NCI-H146 treated with DMSO at 0.1 percent for 48 hours (cell line): ENCODE data around the gene ASNSD1.

Experiments
- DNase-seq: peaks from one replicate; lab custom pipeline; 2025; ENCODE audit not compliant: unreplicated experiment; lab: John Stamatoyannopoulos, UW

Gene ASNSD1

GRCh38 chr2:189661148-189661956 lies at the start of gene ASNSD1:
ASNSD1 (plus strand) TSS chr2:189661459; CDS start chr2:189666133, 4,674 bp downstream.
- DNase-seq: peak; percentile 95

- no peak for DNase-seq
These were observed 48.1 kb upstream of the ASNSD1 start for GRCh38 chr2:189613077-189613636.

DNA sequence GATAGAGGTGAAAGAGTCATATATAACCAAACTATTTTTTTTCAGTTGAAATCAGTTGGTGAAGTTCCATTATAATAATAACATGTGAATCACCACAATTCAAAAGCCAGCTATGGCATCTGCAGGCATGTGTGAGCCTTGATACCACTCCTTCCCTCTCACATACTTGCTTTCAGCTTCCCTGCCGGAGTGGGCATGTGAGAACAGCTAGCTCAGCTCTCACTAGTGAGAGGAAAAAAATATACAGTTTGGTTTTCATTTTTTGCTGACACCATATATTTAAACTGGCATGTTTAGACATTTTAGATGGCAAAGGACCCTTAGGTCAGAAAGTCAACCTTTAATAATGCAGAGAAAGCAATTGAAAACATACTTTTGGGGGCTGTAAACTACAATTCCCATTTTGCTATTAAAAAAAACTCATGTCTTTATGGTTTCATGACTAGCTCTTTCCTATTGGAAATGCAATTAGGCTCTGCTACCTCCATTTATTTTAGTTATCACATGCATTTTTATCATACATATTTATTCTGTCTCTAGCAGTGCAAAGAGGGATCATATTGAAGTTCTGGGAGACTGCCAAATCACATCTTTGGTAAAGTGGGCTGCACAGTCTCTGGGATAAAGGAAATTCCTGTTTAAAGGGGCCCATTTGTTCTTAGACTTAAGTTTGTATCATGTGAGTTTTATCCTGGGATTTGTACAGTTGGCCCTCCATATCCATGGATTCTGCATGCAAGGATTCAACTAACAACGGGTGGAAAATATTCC lies 47.4 kb upstream of the ASNSD1 start:
- DNase-seq: no peak

DNA sequence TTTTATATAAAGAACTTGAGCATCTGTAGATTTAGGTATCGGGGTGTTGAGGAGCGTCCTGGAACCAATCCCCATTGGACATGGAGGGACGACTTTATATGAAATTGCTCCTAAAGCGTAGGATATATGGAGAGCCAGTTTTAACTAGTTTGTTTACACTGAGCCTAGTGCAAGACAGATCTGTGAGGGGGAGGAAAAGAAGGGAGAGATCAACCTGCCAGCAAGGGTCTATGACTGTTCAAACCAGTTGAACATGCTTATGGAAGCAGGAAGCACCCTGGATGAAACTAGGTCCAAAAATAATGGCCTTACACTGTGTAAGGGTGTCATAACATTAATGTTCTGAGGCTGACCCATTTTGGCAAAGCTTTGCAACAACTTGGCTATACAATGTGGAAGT lies 46.7 kb upstream of the ASNSD1 start:
- no peak for DNase-seq

- DNase-seq: no peak
These were observed 43.1 kb upstream of the ASNSD1 start for GRCh38 chr2:189618197-189618596.

- DNase-seq: no peak
These were observed 39.5 kb upstream of the ASNSD1 start for GRCh38 chr2:189621781-189622180.

DNA sequence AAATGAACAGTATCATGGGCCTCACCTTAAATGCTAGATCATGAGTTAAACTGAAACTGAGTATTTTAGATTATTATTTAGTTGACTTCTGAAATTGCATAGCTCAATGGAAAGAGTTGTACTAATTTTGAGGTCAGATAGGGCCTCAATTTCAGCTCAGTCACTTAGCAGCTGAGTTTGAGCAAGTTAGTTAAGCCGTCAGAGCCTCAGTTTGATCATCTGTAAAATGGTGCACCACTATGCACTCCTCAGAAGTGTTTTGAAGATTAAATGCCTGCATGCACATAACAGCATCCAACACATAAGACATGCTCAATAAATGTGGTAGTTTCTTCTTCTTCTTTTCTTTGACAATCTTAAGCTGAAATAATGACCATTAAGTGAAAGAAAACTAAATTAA lies 38.2 kb upstream of the ASNSD1 start:
- no peak for DNase-seq

DNA sequence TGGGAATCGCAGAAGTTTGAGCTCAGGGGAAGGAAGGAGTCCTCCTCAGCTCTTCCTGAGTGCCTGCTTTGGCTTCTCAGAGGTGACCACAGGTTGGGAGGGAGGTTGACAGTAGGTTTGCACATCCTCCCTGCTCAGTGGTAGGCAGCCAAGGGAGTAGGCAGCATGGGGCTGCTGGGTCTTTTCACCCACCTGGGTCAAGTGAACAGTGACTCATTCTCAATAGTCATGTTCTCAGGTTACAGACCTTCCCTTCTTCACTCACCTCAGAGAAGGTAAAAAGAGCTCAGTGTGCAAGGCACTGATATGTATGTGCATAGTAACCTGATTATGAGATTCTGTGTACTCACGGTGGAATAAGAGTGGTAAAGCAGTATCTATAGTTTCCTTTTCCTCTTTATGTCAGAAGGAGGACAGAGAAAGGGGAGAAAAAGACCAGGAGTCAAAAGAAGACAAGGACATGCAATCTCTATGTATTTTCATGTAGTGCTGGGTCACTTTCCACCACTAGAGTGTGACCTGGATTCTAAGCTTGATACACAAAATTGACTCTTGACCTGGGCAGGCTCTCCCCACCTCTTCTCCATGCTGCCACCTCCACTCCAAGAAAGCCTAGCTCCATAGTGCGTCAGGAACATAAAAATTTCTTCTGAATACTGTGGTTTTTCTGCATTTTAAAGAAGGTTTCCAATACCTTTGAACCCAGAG lies 36.5 kb upstream of the ASNSD1 start:
- peak; percentile 13 for DNase-seq

DNA sequence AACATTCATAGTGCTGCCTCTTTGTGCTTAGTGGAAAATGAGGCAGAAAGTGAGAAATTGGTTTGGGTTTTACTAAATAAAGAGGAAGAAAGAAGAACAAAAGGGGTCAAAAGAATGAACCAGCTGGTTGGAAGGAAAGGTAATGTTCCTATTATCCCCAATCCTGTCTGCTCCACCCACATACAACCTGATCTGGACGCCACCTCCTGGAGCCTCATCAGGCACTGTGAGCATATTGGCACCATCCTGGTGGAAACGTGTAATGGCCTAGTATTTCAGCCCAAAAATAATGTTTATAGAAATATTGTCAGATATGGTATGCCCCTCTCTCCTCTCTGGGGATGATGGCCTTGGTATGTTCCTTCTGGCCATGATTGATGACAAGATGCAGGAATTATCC lies 35.6 kb upstream of the ASNSD1 start:
- no peak for DNase-seq

GRCh38 chr2:189627789-189628188 lies 33.5 kb upstream of the ASNSD1 start:
- no peak for DNase-seq

DNA sequence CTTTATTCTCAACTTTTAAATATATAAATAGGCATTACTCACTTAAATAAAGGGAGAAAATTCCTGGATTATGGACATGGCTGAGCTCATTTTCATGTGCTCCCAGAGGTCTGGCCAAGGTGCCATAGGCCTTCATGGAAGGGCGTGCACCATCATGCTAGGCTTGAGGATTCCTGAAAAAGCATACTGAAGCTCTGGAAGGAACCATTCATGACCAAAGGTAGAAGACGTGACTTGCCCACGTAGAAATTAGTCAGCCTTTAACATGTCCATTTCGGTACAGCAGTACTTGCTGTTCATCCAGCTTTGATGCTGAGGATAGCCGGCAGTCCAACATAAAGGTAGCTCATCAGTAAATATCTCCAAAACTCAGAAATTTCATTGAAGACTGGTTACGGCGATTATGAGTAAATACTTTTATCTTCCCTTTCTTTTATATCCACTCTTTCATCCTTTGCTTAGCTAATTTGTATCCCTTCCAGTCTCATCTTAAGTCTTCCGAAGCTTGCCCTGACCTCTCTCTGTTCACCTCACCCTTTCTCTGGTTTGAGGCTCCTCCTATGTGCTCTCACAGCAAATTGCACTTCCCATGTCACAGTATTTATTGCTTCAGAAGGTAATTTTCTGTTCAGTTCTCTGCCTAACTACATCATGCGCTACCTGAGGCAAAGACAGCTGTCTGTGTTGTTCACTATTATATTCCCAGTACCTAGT lies 32.3 kb upstream of the ASNSD1 start:
- no peak for DNase-seq

GRCh38 chr2:189629531-189630453 lies 31.5 kb upstream of the ASNSD1 start:
- DNase-seq: no peak

DNA sequence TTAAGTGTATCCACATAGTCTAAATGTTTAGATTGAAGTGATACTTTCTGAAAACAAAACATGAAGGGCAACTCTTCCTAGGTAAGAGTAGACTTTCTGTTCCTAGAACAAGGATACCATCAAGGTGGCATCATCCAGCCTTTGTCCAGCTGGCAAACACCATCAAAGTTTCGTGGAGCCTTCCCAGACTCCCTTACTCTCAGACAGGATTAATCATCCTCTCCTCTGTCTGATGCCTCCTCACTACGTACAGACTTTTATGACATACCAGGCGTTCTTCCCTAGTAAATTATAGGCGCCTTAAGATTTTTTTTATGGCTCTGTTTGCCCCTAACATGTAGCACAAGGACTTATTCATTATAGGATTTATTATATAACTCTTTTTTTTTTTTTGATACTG lies 29.4 kb upstream of the ASNSD1 start:
- DNase-seq: no peak

GRCh38 chr2:189633392-189633811 lies 27.9 kb upstream of the ASNSD1 start:
- DNase-seq: no peak

DNA sequence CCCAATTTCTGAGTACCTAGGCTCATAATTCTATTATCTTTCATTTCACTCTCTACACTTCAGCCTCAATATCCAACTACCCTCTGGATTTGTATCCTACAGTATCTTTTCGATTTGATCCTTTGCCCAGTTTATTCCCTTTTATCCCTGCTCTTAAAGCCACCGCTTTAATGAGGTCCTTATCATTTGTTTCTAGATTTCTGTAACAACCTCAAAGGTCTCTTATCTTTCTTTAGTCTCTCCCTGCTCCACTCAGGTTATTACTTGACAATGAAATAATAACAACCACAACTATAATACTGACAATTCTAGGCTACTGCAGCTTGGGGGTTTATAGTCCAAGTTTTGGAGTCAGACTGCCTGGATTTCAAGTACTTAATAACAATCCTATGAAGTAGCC lies 25.9 kb upstream of the ASNSD1 start:
- no peak for DNase-seq

DNA sequence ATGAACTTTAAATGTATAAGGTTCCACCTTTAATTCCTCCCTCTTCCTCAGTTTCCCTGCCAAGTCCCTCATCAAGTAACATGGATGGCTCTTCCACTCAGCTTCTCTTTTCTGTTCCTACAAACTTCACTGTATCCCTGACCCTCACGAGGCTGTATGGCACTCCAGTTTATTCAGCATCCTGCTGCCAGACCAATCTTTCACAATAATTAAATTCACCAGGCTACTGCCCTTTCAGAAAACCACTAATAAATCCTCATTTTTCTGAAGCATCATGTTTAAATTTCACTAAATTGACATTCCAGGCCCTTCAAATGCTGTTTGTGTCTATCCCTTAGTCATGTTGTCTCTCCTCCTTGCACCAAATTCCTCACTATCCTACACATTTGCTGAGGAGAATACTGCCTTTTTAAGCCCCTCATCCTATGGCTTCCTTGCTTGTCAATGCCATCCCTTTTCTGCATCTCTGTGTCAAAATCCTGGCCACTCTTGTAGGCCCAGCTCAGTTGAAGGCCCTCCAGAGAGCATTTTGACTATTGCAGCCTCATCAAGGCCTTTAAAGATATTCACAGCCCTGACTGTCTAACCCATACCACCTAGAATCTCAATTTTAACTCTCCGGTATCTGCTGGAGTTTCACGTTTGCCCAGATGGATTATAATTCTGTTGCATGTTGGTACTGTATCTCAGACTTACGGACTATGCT lies 22.8 kb upstream of the ASNSD1 start:
- no peak for DNase-seq

- no peak for DNase-seq
These were observed 22.2 kb upstream of the ASNSD1 start for GRCh38 chr2:189639007-189639609.

DNA sequence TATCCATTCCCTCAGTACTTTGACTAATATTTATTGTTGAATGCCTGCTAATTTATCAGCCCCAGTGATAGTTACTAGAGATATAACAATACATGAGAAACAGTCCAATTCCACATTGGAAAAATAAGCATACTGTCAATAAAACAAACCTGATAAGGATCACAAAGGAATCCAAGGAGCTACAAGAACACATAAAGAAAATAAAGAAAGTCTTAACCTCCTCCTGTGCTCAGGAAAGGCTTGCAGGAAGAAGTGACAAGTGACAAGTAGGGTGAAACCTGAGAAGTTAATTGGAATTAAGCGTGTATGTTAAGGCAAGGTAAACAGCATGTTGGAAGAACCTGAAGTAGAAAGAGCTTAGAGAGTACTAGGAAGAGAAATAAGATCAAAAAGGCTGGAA lies 20.3 kb upstream of the ASNSD1 start:
- DNase-seq: no peak

GRCh38 chr2:189641590-189641989 lies 19.7 kb upstream of the ASNSD1 start:
- no peak for DNase-seq
